AG08395 (cell line): ENCODE data around the gene CCDC85C.

Experiments used
- DNase-seq: peaks from one replicate; pipeline ENCODE4 v3.0.0; 2012; ENCODE audit warnings: mixed read lengths, low spot score

The CCDC85C gene

GRCh38 chr14:99572173-99572999 lies 31.6 kb downstream of the CCDC85C start:
- no peak for DNase-seq

GRCh38 chr14:99571303-99571986 lies 32.6 kb downstream of the CCDC85C start:
- no peak for DNase-seq

DNA sequence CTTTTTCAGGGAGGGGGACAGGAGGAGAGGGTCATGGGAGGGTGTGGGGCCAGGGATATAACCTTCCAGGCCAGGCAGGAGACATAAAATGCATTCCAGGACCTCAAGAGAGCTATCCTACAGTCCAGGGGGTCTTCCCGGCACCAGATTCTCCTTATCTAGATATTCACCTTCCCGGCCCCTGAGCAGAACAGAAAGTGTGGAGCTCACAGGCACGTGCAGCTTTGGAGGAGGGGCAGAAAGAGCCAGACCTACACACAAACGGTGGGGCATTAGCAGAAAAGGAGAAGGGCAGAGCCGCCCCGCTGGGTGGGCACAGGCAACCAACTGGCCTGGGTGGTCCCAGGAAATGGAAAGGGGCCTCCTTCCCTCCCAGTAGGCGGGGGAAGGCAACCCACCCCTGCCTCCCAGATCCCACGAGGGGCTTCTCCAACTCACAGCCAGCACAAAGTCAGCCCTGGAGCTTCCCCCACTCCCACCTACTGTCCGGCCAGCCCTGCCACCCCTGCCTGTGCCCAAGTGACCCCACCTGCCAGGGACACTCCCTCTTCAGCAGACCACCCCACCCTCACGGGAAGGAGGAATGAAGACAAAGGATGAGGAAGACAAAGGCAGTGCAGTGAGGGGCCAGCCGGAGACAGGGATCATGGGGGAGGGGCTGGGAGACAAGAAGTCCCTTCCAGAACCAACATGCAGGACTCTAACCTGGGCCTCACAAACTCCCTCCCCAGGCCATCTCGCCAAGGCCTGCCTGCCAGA lies 33.3 kb downstream of the CCDC85C start:
- no peak for DNase-seq

- no peak for DNase-seq
These were observed 34.1 kb downstream of the CCDC85C start for GRCh38 chr14:99569725-99570543.

- no peak for DNase-seq
These were observed 35.1 kb downstream of the CCDC85C start for GRCh38 chr14:99568567-99569560.

GRCh38 chr14:99566390-99567354 lies 37.3 kb downstream of the CCDC85C start:
- no peak for DNase-seq

DNA sequence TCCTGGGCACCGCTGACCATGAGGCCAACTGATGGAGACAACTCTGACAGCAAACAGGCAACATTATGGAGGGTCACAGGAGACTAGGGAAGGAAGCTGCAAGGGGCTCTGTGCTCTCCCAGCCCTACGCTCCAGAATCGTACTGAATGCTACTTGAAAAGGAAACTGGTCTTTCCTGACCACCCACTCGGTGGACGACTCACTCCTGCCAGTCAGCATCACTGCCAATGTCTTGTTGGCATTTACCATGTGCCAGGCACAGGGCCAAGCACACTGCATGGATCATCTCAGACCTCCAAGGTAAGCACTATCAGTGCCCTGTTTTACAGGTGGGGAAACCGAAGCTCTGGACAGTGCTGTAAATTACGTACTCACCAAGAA lies 38.0 kb downstream of the CCDC85C start:
- no peak for DNase-seq

DNA sequence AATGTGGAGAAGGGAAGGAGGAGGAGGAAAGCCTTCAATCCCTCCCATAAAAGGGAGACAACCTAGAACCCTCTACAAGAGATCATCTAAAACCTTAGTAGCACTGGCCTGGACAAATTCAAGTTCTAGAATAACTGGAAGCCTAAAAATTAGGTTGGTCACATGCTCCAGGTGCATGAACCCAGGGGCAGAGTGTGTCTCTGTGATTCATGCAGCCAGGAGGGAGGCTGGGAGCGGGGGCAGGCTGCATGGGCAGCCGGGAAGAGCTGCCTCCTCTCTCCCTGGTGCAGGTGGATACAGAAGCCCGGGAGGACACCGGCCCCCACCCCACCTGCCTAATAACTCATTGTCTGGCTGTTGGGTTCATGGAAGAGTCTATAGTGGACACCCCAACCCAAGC lies 38.6 kb downstream of the CCDC85C start:
- no peak for DNase-seq

- no peak for DNase-seq
These were observed 39.1 kb downstream of the CCDC85C start for GRCh38 chr14:99564926-99565259.

DNA sequence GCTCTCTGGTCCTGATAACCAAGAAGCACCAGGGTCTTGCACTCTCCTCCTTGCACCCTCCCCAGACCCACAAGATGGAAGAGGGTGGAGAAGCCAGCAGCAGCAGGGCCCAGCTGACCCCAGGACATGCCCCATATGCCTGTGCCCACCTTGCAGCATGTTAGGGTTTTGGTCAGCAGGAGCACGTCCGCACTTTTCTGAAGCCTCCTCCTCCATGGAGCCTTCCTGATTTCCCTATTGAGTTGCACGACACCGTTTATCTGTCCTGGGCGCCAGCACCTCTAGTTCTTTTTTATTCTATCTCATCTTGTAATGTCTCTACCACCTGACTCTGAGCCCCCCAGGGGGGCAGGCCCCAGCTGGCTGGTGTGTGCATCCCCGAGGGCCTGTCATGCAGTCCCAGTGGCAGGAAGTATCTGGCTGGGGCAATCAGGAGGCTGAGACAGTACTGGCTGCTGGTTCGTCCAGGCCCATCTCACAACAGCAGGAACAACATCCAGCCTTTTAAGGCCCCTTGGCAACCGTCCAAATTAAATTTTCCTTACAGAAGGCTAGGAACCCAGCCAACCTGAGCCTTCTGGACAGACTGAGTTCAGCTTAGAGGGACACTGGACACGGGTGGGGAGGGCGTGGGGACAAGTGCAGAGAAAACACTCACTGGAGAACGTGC lies 39.6 kb downstream of the CCDC85C start:
- DNase-seq = no peak

- DNase-seq = no peak
These were observed 40.3 kb downstream of the CCDC85C start for GRCh38 chr14:99563749-99564129.

- peak; percentile 37 for DNase-seq
These were observed 40.9 kb downstream of the CCDC85C start for GRCh38 chr14:99562856-99563748.

GRCh38 chr14:99561864-99562263 lies 42.1 kb downstream of the CCDC85C start:
- DNase-seq = no peak

GRCh38 chr14:99560922-99561683 lies 42.9 kb downstream of the CCDC85C start:
- DNase-seq = no peak

DNA sequence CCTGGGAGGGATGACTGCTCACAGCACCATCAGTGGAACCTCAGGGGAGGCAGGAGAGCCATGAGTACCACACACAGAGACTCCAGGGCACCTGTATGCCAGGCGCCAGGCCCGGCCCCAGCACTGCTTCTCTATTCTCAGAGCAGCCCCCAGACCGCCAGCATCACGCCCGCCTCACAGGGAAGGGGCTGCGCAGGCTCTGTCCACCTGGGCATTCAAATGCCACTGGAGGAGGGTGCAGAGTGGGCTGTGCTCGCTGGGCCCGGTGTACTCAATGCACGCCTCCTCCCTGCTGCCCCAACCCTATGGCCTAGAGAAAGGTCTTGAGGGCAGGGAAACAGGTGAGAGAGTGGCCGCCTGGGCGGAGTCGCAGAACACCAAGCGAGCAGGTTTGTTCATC lies 43.6 kb downstream of the CCDC85C start:
- no peak for DNase-seq

DNA sequence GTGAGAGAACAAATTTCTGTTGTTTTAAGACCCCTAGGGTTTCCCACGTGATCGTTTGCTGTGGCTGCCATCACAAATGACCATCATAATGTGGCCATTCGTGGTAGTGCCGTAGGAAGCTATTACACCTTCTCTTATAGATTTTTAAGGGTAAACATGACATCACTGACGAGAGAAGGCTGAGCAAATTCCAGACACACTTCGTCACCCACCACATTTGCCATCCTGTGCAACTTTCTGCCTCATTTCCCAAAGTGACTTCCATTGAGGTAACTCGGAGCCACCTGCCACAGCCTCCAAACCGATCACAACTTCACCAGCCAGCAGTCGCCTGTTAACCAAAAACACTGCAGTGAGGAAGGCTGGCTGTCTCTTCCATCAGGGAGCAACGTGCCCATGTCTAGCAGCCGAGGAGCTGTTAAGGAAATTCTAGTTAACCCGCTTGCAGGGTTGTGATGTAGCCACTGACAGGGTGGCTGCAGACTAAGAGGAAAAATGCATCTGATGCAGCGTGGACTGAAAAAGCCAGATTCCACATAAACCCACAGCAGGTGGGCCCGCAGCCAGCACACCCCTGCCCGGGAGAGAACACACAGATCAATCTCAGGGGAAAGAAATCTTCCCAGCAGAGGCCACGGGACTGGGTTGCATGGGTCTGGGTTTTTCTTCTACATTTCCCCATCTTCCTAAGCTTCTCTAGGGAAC lies 44.6 kb downstream of the CCDC85C start:
- no peak for DNase-seq
